Mesendoderm (in vitro differentiated cells): ENCODE results near the gene EVL.
"Not testable (repeated sequence)": the region's sequence is repeated elsewhere in the genome, so short reads cannot be mapped to it uniquely, and the experiment has no call there.

ENCODE experiments used
- DNase-seq: peaks from one replicate; pipeline ENCODE4 v3.0.0; 2013
- H2AK5ac ChIP-seq: 2 replicates; pipeline ENCODE4 v1.6.1; 2013; ENCODE audit warnings: low read length, inconsistent platforms
- H2BK120ac ChIP-seq: 2 replicates; pipeline ENCODE4 v1.6.1; 2013; ENCODE audit warnings: low read depth, mild to moderate bottlenecking, low read length, moderate library complexity, mixed read lengths
- H2BK15ac ChIP-seq: replicated peaks from 2 replicates; pipeline ENCODE4 v1.6.1; 2013; ENCODE audit warnings: low read depth, mild to moderate bottlenecking, moderate library complexity
- H2BK5ac ChIP-seq: 2 replicates; pipeline ENCODE4 v1.6.1; 2013; ENCODE audit warnings: low read length, inconsistent platforms
- H3K18ac ChIP-seq: 2 replicates; pipeline ENCODE4 v1.6.1; 2013; ENCODE audit warnings: mild to moderate bottlenecking, low read length, mixed read lengths
- H3K23ac ChIP-seq: one replicate; pipeline ENCODE4 v1.6.1; 2013; ENCODE audit warnings: low read length
- H3K27ac ChIP-seq: 2 replicates; pipeline ENCODE4 v1.5.1; 2013; ENCODE audit warnings: low read depth, mild to moderate bottlenecking, inconsistent platforms, low read length, moderate library complexity
- H3K27me3 ChIP-seq: 2 replicates; pipeline ENCODE4 v1.6.1; 2013; ENCODE audit warnings: low read length, control low read depth, mild to moderate bottlenecking, inconsistent platforms; ENCODE audit not compliant: insufficient read depth, poor library complexity
- H3K36me3 ChIP-seq: 2 replicates; pipeline ENCODE4 v1.6.1; 2013; ENCODE audit warnings: low read length, inconsistent platforms; ENCODE audit not compliant: control insufficient read depth, insufficient read depth
- H3K4ac ChIP-seq: one replicate; pipeline ENCODE4 v1.6.1; 2013; ENCODE audit warnings: low read depth, mild to moderate bottlenecking, low read length, moderate library complexity
- H3K4me1 ChIP-seq: 2 replicates; pipeline ENCODE4 v1.6.1; 2013; ENCODE audit warnings: low read depth, low read length, inconsistent platforms; ENCODE audit not compliant: control insufficient read depth
- H3K4me2 ChIP-seq: 2 replicates; pipeline ENCODE4 v1.6.1; 2013; ENCODE audit warnings: low read length
- H3K4me3 ChIP-seq: 2 replicates; pipeline ENCODE4 v1.5.1; 2013; ENCODE audit warnings: mild to moderate bottlenecking, low read length
- H3K56ac ChIP-seq: one replicate; pipeline ENCODE4 v1.6.1; 2013; ENCODE audit warnings: low read length
- H3K79me1 ChIP-seq: 2 replicates; pipeline ENCODE4 v1.6.1; 2013; ENCODE audit warnings: low read length, inconsistent platforms
- H3K79me2 ChIP-seq: 2 replicates; pipeline ENCODE4 v1.6.1; 2013; ENCODE audit warnings: mild to moderate bottlenecking, low read length; ENCODE audit not compliant: control insufficient read depth, insufficient read depth
- H3K9ac ChIP-seq: 2 replicates; pipeline ENCODE4 v1.6.1; 2013; ENCODE audit warnings: low read length, inconsistent platforms
- H4K5ac ChIP-seq: one replicate; pipeline ENCODE4 v1.6.1; 2013; ENCODE audit warnings: low read length
- H4K8ac ChIP-seq: one replicate; pipeline ENCODE4 v1.6.1; 2013; ENCODE audit warnings: low read depth, mild to moderate bottlenecking, control low read depth, low read length, moderate library complexity
- whole genome bisulfite sequencing: extraction: QIAGEN DNeasy Blood & Tissue Kit; methylation state at CpG from one replicate; pipeline ENCODE4 v1.1.7; 2013; ENCODE audit warnings: low lambda C conversion rate, missing lambda C conversion rate; ENCODE audit not compliant: insufficient coverage; ENCODE audit errors: extremely low coverage; 5-methylcytosine and 5-hydroxymethylcytosine counted together

The EVL gene

DNA sequence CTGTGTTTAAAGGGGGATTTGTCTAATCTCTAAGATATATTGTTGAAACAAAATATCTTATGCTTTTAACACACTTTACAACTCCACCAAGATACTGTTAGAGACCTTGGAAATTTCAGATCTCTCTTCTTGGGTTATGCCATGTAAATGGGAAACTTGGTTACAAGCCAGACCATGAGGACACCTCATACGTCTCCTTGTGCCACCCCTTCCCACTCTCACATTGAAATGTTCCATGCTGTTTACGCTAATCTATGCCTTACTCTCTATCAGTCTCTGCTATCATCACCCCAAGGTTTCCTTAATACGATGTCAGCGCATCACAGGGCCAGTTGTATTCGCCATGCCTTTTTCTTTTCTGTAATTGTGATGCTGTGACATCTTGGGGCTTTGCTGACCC, 107.6 kb downstream of the EVL start:
- H4K8ac ChIP-seq, result no peak overlapping the region
- DNase-seq, result no peak
- no peak overlapping the region for H3K4me2 ChIP-seq
- H3K4me3 ChIP-seq, result no peak overlapping the region
- no peaks in the 10 kb centered on the region for H3K79me1 ChIP-seq
- H3K27me3 ChIP-seq, result no peaks in the 10 kb centered on the region
- no peak overlapping the region for H4K5ac ChIP-seq
- H3K9ac ChIP-seq, result no peak overlapping the region
- H2BK120ac ChIP-seq, result no peak overlapping the region
- WGBS, result no CpG with 5 or more reads among the region's 5 CpGs
- no peaks in the 10 kb centered on the region for H3K4me1 ChIP-seq
- H3K36me3 ChIP-seq, result no peaks in the 10 kb centered on the region
- no peaks in the 10 kb centered on the region for H3K79me2 ChIP-seq
- H2AK5ac ChIP-seq, result no peak overlapping the region
- no peak overlapping the region for H3K56ac ChIP-seq
- H3K4ac ChIP-seq, result no peak overlapping the region
- H3K23ac ChIP-seq, result no peak overlapping the region
- H2BK15ac ChIP-seq, result no peak overlapping the region
- no peak overlapping the region for H3K27ac ChIP-seq
- H3K18ac ChIP-seq, result no peak overlapping the region
- H2BK5ac ChIP-seq, result no peak overlapping the region

DNA sequence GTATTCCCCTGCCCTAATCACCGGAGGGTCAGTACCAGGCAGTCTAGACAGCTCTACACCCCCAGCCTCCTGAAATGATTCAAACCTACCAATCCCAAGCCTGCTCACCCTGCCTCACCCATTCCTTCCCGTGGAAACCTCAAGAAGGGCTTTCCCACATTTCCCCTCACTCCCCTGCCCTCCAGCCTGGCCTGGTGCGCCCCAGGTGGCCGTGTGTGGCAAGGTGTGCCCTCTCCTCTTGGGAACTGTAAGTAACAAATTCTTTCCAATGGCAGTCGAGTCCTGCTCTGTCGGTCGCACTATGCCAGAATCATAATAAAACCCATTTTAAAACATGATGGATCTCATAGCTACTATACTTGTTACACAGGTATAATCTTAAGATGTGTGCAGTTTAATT, 108.1 kb downstream of the EVL start:
- no peak overlapping the region for H4K5ac ChIP-seq
- no peaks in the 10 kb centered on the region for H3K27me3 ChIP-seq
- H3K18ac ChIP-seq, result no peak overlapping the region
- H3K4me1 ChIP-seq, result no peaks in the 10 kb centered on the region
- H2BK120ac ChIP-seq, result no peak overlapping the region
- no peak for DNase-seq
- H2AK5ac ChIP-seq, result no peak overlapping the region
- no peak overlapping the region for H3K27ac ChIP-seq
- H3K4ac ChIP-seq, result no peak overlapping the region
- H2BK15ac ChIP-seq, result no peak overlapping the region
- H3K23ac ChIP-seq, result no peak overlapping the region
- no peaks in the 10 kb centered on the region for H3K79me1 ChIP-seq
- no peak overlapping the region for H4K8ac ChIP-seq
- H2BK5ac ChIP-seq, result no peak overlapping the region
- no peaks in the 10 kb centered on the region for H3K79me2 ChIP-seq
- no peak overlapping the region for H3K56ac ChIP-seq
- no peak overlapping the region for H3K4me3 ChIP-seq
- WGBS, result no CpG with 5 or more reads among the region's 7 CpGs
- no peak overlapping the region for H3K9ac ChIP-seq
- H3K36me3 ChIP-seq, result no peaks in the 10 kb centered on the region
- H3K4me2 ChIP-seq, result no peak overlapping the region

DNA sequence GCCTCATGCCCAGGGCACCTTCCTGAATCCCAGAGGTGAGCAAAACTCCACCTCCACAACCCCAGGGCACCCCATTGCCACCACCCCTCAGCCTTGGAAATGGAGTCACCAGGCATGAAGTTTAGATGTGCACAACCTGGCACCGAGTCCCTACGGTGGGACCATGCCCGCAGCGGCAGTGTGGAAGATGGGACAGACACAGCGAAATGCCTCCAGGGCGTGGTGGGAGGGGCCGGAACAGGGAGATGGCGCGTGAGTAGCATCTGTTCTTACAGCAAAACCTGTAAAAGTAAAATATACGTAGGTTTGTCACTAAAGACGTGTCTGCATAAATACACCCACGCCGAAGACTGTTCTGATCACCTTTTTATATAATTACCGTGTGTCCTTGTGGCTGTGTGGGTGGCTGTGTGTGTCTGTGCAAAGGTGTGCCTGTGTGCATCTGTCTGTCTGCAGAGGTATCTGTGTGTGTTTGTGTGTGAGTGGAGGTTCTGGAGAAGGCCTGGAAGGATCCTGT, 111.6 kb downstream of the EVL start:
- no peaks in the 10 kb centered on the region for H3K79me2 ChIP-seq
- H3K4me3 ChIP-seq, result no peak overlapping the region
- H3K23ac ChIP-seq, result no peak overlapping the region
- no peak overlapping the region for H2BK5ac ChIP-seq
- H3K27me3 ChIP-seq, result no peaks in the 10 kb centered on the region
- H4K5ac ChIP-seq, result no peak overlapping the region
- WGBS, result no CpG with 5 or more reads among the region's 14 CpGs
- no peak overlapping the region for H3K4ac ChIP-seq
- H3K18ac ChIP-seq, result no peak overlapping the region
- no peak for DNase-seq
- no peaks in the 10 kb centered on the region for H3K79me1 ChIP-seq
- H4K8ac ChIP-seq, result no peak overlapping the region
- H2BK15ac ChIP-seq, result no peak overlapping the region
- no peak overlapping the region for H3K4me2 ChIP-seq
- H3K4me1 ChIP-seq, result no peaks in the 10 kb centered on the region
- no peaks in the 10 kb centered on the region for H3K36me3 ChIP-seq
- no peak overlapping the region for H3K9ac ChIP-seq
- no peak overlapping the region for H2AK5ac ChIP-seq
- no peak overlapping the region for H3K27ac ChIP-seq
- no peak overlapping the region for H3K56ac ChIP-seq
- H2BK120ac ChIP-seq, result no peak overlapping the region

DNA sequence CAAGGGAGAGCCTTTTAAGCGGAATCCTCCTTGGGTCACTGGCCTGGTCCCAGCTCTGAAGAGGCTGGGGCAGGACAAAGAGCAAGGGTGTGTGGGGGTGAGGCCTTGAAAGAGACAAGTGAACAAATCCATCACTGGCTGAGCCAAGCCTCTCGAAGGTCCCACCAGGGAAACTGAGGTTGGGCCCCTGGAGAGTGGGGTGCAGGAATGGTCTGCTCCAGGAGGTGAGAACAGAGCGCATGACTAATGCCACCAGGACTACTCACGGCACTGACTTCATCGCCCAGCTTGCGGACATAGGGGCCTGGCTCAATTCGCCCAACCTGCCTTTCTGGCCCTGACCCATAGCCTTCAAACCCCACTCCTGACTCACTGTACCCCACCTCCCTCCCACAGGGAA, 113.5 kb downstream of the EVL start:
- no peak for DNase-seq
- Histone ChIP-seq H3K4me3 (no peak overlapping the region), H3K27ac (no peak overlapping the region), H2BK5ac (no peak overlapping the region), H3K4me1 (no peaks in the 10 kb centered on the region), H2BK120ac (no peak overlapping the region), H3K79me2 (no peaks in the 10 kb centered on the region), H3K36me3 (no peaks in the 10 kb centered on the region), H3K4me2 (no peak overlapping the region), H3K18ac (no peak overlapping the region), H3K27me3 (no peaks in the 10 kb centered on the region), H2AK5ac (no peak overlapping the region), H3K23ac (no peak overlapping the region), H2BK15ac (no peak overlapping the region), H4K8ac (no peak overlapping the region), H4K5ac (no peak overlapping the region), H3K79me1 (no peaks in the 10 kb centered on the region), H3K9ac (no peak overlapping the region), H3K4ac (no peak overlapping the region), H3K56ac (no peak overlapping the region)
- WGBS, result no CpG with 5 or more reads among the region's 7 CpGs

DNA sequence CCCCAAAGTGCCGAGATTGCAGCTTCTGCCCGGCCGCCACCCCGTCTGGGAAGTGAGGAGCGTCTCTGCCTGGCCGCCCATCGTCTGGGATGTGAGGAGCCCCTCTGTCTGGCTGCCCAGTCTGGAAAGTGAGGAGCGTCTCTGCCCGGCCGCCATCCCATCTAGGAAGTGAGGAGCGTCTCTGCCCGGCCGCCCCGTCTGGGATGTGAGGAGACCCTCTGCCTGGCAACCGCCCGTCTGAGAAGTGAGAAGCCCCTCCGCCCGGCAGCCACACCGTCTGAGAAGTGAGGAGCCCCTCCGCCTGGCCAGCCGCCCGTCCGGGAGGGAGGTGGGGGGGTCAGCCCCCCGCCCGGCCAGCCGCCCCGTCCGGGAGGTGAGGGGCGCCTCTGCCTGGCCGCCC, 115.4 kb downstream of the EVL start:
- not testable (repeated sequence) for H4K5ac ChIP-seq, H3K4me2 ChIP-seq, DNase-seq, H2BK5ac ChIP-seq, H2BK15ac ChIP-seq, H3K4me3 ChIP-seq, H3K27ac ChIP-seq, H3K23ac ChIP-seq, H3K79me1 ChIP-seq, H4K8ac ChIP-seq, H3K4ac ChIP-seq, H3K4me1 ChIP-seq, H2AK5ac ChIP-seq, H3K56ac ChIP-seq, H3K18ac ChIP-seq, H3K36me3 ChIP-seq, H2BK120ac ChIP-seq, H3K79me2 ChIP-seq, H3K9ac ChIP-seq, H3K27me3 ChIP-seq
- WGBS, result no CpG with 5 or more reads among the region's 30 CpGs

DNA sequence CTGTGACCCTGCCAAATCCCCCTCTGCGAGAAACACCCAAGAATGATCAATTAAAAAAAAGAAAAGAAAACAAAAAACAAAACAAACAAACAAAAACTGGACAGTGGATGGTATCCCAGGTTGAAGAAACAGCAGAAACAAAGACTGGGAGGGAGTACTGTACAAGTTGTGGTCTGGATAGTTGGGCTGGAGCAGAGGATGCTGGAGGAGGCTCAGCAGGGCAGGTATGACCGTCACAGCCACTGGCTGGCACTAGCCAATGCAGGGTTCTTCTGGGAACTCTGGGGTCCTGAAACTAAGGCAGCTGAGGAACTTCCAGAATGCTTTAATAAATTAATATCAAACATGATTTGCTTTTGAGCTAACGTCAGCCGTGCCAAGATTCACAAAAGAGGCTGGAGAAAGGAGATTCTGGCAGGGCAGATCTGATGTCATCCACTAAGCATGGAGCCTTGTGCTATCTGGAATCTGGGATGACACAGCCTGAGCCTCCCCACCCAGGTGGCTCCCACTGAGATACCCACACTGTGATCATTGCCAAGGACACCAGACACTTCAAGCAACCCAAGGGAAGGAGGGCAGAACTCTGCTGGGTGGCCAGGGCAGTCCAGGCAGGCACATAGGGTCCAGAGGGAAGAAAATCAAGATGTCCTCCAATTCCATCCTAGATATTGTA, 116.8 kb downstream of the EVL start:
- H2AK5ac ChIP-seq, H3K4ac ChIP-seq, H4K5ac ChIP-seq, H3K9ac ChIP-seq, DNase-seq, H3K18ac ChIP-seq, H3K4me2 ChIP-seq, H3K79me2 ChIP-seq, H3K23ac ChIP-seq, H3K4me3 ChIP-seq, H3K56ac ChIP-seq, H4K8ac ChIP-seq, H3K4me1 ChIP-seq, H2BK120ac ChIP-seq, H2BK15ac ChIP-seq, H3K36me3 ChIP-seq, H3K79me1 ChIP-seq, H3K27me3 ChIP-seq, H3K27ac ChIP-seq, H2BK5ac ChIP-seq: not testable (repeated sequence)
- no CpG with 5 or more reads among the region's 4 CpGs for WGBS
